A549 (cell line): ENCODE results near the gene NTRK2.

ENCODE experiments used
- EP300 ChIP-seq, 2 experiments: fragments of >200 bp; sonication (Bioruptor Twin); formaldehyde crosslinking; IDR thresholded peaks; 2 replicates in 1 of 2; 3 replicates in 1 of 2; pipeline ENCODE4 v1.6.1; 2016 to 2017
- NFE2L2 ChIP-seq: fragments of 150-350 bp; conservative IDR thresholded peaks from 2 replicates; pipeline ENCODE4 v1.6.1; 2014; ENCODE audit warnings: low read length
- RAD21 ChIP-seq, 2 experiments: fragments of >200 bp in 1 of 2; sonication (Bioruptor Twin) in 1 of 2; formaldehyde crosslinking in 1 of 2; IDR thresholded peaks in 1 of 2; conservative IDR thresholded peaks in 1 of 2; 2 replicates in 1 of 2; 3 replicates in 1 of 2; pipeline ENCODE4 v1.6.1; 2012 to 2018; ENCODE audit warnings: inconsistent platforms in 1 of 2
- ZFP36 ChIP-seq: fragments of 450-650 bp; IDR thresholded peaks from 2 replicates; pipeline ENCODE4 v1.6.1; 2014; ENCODE audit warnings: borderline replicate concordance; ENCODE audit not compliant: partially characterized antibody
- TF ChIP-seq, protein P1 (sequence below): fragments of >200 bp; sonication (Bioruptor Twin); formaldehyde crosslinking; IDR thresholded peaks from 3 replicates; pipeline ENCODE4 v1.5.1; 2016
- TF ChIP-seq, protein P2 (sequence below): fragments of 450-650 bp; IDR thresholded peaks from 2 replicates; pipeline ENCODE4 v1.6.1; 2014; ENCODE audit warnings: antibody characterized with exemption

DNA sequence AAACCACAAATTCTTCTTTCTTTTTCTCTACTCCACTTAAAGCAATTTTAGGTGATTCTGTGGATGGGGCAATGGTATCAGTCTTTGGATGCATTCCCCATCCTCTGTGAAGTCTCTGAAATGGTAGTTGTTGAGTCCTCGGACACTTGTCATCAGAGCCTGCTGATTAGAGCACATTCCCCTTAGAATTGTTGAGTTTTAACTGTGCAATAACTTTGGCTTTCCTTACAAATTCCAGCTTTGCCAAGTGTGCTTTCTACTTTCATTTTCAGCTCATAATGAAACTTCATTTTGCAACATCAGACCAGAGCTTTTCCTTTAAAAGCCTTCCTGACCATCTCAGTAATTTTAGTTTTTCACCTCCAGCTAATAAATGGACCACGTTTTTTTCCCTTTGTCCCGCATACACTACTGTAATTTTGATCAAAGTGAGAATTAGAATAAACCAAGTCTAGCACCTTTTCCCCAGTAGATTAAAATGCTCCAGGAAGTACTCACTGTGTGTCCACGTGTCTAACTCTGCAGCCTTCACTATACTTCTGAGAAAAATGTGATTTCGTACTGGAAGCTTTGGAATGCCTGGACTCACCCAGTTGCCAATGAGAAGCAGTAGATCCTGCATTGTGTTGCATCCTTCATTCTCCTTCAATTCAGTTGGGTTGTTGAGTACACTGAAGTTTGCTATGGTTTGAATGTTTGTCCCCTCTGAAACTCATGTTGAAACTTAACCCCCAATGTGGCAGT is 135.6 kb downstream of the NTRK2 start:
- TF ChIP-seq, protein P1, sequence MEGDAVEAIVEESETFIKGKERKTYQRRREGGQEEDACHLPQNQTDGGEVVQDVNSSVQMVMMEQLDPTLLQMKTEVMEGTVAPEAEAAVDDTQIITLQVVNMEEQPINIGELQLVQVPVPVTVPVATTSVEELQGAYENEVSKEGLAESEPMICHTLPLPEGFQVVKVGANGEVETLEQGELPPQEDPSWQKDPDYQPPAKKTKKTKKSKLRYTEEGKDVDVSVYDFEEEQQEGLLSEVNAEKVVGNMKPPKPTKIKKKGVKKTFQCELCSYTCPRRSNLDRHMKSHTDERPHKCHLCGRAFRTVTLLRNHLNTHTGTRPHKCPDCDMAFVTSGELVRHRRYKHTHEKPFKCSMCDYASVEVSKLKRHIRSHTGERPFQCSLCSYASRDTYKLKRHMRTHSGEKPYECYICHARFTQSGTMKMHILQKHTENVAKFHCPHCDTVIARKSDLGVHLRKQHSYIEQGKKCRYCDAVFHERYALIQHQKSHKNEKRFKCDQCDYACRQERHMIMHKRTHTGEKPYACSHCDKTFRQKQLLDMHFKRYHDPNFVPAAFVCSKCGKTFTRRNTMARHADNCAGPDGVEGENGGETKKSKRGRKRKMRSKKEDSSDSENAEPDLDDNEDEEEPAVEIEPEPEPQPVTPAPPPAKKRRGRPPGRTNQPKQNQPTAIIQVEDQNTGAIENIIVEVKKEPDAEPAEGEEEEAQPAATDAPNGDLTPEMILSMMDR: no peak
- TF ChIP-seq RAD21 (conservative IDR thresholded peaks at IDR 0.05 in 1 of 2, IDR thresholded peaks at IDR 0.05 in 1 of 2): no peak
- no peak for TF ChIP-seq NFE2L2
- TF ChIP-seq, protein P2, sequence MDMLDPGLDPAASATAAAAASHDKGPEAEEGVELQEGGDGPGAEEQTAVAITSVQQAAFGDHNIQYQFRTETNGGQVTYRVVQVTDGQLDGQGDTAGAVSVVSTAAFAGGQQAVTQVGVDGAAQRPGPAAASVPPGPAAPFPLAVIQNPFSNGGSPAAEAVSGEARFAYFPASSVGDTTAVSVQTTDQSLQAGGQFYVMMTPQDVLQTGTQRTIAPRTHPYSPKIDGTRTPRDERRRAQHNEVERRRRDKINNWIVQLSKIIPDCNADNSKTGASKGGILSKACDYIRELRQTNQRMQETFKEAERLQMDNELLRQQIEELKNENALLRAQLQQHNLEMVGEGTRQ: no peak
- no peak for TF ChIP-seq EP300 (IDR thresholded peaks at IDR 0.05)
- no peak for TF ChIP-seq ZFP36
